Measurements from ENCODE around the gene USP47.

USP47 gene, protein sequence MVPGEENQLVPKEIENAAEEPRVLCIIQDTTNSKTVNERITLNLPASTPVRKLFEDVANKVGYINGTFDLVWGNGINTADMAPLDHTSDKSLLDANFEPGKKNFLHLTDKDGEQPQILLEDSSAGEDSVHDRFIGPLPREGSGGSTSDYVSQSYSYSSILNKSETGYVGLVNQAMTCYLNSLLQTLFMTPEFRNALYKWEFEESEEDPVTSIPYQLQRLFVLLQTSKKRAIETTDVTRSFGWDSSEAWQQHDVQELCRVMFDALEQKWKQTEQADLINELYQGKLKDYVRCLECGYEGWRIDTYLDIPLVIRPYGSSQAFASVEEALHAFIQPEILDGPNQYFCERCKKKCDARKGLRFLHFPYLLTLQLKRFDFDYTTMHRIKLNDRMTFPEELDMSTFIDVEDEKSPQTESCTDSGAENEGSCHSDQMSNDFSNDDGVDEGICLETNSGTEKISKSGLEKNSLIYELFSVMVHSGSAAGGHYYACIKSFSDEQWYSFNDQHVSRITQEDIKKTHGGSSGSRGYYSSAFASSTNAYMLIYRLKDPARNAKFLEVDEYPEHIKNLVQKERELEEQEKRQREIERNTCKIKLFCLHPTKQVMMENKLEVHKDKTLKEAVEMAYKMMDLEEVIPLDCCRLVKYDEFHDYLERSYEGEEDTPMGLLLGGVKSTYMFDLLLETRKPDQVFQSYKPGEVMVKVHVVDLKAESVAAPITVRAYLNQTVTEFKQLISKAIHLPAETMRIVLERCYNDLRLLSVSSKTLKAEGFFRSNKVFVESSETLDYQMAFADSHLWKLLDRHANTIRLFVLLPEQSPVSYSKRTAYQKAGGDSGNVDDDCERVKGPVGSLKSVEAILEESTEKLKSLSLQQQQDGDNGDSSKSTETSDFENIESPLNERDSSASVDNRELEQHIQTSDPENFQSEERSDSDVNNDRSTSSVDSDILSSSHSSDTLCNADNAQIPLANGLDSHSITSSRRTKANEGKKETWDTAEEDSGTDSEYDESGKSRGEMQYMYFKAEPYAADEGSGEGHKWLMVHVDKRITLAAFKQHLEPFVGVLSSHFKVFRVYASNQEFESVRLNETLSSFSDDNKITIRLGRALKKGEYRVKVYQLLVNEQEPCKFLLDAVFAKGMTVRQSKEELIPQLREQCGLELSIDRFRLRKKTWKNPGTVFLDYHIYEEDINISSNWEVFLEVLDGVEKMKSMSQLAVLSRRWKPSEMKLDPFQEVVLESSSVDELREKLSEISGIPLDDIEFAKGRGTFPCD (N-terminal part only)

DNA sequence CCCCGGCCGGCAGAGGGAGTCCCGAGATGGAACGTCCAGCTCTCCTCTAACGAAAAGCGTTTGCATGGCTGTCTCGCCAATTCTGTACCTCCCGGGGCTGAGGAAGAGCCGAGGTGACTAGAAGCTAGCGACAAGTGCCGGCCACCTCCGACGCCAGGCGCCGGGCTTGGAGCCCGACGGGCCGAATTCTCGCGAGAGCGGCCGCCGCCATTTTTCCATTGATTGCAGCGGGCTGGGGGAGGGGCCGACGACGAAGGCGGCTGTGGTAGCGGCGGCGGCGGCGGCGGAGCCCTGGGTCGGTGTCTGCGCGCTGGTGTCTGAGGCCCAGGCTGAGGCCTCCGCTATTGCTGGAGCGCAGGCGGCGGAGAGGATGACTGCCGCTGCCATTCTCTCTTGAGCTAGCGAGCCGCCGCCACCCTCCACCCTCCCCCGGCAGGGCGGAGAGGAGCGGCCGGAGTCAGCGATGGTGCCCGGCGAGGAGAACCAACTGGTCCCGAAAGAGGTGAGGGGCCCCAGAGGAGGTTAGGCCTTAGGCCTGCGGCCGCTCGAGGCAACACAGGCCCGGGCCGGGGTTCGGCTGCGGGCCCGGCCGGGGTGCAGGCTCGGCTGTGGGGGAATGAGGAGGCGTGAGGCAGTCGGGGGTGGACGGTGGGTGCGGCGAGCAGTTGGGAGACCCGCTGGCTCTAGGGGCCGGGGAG is at the start of gene USP47:
TSS of gene USP47 (plus strand) at position 250 of the 698 bp plus-strand sequence. CDS start at position 464, 214 bp downstream.
- DNase-seq: peak; percentile 79 to 80

DNA sequence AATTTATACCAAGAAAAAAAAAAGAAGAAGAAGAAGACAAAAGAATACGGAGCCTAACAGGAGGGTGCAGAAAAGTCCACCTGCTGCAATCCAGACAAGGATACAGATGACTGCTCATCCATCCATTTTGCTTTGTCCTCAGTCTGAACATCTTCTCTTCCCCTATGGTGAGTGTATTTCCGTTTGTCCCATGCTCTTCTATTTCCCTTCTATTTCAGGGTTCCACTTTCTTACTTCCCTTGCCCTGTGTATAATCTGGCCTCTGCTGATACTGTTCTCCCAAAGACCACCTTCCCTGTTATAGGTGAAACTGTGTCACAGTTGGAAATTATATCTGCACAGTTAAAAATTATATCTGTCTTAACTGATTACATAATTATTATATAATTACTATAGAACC is 48.7 kb upstream of the USP47 start:
- no peak for DNase-seq

DNA sequence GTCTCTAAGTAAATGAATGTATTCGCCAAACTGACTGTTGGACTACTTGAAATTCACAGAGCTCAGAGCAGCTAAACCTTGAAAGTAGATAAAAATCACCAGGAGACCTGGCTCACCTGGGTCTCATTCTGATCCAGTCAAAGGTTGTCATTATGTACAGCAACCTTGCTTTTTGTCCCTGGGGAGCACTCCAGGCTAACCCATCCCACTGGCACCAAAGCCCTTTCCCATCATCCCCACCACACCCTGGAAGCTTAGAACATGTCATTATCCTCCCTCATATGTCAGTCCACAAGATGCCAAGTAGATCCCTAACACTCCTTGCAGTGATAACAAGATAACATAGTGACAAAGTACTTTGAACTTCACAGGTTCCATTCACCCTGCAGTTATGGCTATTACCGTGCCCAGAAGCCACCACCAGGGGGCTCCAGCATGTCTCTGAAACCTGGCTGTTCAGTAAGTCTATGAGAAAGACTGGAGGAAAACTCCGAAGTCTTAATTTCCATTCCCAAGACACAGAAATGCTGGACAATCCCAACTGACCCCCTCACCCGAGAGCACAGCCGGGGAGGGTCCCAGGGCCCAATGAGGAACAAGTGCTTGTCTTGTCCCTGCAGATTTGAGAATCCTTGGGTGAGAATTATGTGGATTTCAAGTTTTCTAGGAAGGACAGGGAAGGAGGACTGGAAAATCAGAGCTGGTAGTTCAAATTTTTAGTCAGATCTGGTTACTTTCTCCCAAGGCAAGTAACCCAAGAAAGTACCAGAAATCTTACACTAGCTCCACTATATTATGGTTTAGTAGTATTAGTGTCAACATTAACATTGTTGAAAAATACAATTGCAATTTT is 43.0 kb upstream of the USP47 start:
- peak; percentile 48 to 58 for DNase-seq

DNA sequence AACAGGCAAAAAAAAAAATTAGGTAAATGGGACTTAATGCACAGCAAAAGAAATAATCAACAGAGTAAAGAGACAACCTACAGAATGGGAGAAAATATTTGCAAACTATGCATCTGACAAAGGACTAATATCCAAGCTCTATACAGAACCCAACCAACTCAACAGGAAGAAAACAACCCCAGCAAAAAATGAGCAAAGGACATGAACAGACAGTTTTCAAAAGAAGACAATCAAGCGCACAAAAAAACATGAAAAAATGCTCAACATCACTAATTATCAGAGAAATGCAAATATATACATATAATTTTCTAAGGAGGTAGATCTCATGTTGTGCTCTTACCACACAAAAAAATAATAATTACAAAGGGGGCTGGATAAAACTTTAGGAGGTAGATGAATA is 36.5 kb upstream of the USP47 start:
- DNase-seq: no peak

DNA sequence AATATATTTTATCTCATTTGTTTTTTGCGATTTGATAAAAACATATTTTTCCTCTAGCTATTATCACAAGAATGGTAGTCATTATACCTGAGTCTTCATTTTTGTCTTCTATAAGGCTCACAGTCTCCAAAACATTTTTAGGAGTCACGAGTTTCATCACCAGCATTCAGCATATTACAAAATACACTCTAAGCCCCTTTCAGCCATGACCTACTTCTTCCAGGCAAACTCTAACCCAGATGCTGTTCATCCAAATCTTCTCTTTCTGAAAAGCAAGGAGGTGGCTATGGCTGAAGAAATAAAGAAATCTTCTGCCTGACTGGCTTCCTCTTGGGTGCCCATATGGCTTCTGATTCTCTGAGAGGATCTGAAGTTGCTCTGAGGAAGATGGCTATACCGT is 35.7 kb upstream of the USP47 start:
- no peak for DNase-seq

DNA sequence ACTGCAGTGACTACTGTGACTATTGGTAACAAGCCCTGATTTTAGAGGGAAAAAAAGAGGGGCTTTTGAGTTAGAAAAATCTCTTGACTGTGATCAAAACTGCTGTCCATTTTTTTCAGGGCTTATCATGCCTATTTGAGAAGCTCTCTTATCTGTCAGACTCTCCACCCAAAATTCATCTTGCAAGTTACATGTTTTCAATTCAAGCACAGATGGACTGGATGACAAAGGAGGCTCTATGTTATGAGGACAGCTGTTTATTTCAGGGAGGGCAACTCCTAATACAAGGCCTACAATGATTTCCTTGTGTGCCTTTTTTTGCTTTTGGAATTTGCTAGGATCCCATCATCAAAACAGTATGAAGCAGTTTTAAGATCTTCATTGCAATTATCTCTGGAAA is 35.2 kb upstream of the USP47 start:
- DNase-seq: no peak

DNA sequence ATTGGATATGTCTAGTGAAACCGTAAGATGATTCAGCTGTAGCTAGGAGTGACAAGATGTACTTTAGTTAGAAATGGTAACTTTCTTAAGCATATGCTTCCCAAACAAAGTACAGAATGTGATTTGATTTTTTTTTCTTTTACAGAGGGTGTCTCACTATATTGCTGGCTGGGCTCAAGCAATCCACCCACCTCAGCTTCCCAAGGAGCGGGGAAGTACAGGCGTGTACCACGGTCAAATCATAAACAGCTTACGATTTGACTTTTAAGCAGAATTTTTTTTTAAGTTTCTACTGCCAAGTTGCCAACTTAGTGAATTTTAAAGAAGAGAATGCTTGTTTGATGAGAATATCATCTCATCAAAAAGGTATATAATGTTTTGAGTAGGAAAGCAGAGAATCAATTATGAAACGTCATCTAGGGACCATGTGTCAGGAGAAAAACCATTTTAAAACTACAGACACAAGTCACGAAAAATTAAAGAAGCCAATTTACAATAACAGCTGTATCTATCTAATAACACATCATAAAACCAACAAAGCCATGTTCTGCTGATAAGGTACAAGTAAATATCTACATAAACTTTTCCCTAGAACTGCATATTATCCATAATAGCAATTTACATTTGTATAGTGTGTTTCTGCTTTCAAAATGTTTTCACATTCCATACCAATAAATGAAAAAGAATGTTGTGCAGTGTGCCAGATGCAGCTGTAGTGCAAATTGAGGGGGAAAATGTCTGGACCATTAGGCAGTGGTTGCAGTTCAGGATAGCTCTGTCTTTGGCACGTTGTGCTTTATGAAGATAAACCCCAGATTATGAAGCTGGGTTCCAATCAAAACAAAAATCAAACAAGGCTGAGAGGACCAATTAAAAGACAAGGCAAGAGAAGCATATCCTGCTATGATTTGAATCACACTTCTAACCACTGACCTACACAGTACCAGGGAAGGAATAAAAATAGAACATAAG is 33.7 kb upstream of the USP47 start:
- DNase-seq: no peak

DNA sequence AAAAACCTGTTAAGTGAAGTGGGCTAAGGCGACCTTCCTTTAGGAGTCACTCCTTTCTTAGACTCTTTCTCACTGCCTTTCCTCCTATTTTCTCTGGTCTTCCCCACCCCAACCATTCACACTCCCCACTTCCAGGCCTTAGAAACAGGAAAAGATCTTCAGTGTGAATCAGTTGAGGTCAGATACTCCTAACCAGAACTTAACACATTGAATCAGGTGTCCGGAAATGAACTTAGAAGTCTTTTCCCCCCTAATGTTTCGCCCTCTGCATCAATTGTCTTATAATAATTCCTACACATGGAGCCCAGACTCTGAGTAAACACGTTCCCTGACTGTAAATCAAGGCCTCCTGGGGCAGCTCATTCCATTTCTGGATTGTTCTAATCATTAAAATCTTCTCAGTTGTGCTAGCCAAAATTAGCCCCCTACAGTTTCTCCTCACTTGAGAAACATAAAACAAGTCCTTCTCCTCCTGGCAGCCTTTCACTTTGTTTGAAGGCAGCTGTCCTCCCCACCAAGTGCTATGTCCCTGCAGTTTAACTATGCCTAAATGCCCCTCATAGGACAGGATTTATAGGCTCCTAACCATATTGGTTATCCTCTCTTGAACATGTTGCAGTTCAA is 32.7 kb upstream of the USP47 start:
- DNase-seq: no peak

DNA sequence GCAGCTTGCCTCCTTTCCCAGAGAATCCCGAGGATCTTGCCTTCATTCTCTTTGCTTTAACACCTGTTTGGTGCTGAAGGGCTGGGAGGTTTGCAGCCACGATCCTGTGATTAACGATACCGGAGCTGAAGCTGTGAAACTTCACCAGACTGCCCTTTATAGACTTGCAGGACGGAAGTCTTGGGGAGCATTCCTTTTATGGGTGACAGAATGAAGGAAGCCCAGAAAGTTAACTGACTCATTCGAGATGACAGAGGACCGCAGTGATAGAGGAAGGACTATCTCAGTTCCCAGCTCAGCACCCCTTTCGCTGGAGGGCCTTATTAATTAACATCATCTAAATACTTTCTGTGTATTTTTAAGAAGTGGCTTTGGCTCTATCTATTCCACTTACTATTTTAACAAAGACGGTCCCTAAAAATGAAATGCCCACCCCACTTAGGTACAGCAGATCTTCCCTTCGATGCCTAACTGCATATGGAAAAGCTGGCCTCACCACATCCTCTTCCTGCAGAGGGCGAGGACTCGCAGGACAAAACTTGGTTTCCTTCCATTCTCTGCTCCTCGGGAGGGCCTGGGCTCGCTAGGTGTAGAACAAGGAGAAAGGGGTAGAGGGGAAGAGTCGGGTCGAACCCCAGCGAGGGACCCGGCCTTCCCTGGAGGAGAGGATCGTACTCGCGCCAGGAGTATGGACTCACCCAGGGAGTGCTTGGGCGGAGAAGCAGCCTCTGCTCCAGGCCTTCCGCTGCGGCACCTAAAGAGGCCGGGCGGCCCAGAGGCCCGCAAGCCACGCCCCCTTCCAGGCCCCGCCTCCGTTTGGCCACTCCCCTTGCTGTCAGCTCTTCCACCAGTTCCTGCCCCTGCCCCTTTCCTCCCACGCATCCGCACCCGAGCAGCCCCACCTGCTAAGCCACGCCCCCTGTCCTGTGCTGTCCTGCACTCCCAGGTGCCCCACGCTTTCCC is 30.7 kb upstream of the USP47 start:
- DNase-seq: peak; percentile 82 to 88

DNA sequence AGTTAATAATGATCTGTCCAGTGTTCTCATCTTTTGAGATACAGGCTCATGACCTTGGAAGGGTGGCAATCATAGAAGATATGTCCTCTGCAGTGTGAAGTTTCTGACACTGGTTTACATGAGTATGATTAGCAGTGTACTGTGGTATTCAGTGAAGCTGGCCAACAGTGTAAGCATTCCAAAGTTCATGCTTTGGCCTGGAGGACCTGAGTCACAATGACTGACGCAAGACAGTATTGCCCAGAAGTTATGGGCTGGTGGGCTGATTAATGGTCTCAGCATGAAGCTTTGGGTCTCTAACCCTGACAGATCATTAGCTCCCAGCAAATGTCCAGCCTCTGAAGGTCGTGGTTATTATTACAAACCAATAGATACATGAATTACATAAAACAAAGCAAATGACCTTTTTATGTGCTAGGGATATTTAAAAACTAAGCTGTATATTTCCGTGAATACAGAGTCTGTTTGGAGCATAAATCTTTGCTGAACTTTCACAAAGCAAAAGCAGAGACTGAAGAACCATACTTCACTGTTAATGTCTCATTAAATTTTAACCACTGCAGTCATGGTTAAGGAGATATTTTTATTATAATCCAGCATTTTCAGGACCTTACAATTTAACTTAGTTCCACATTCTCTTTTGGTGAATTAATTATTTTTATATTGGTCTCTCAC is 28.3 kb upstream of the USP47 start:
- DNase-seq: no peak

DNA sequence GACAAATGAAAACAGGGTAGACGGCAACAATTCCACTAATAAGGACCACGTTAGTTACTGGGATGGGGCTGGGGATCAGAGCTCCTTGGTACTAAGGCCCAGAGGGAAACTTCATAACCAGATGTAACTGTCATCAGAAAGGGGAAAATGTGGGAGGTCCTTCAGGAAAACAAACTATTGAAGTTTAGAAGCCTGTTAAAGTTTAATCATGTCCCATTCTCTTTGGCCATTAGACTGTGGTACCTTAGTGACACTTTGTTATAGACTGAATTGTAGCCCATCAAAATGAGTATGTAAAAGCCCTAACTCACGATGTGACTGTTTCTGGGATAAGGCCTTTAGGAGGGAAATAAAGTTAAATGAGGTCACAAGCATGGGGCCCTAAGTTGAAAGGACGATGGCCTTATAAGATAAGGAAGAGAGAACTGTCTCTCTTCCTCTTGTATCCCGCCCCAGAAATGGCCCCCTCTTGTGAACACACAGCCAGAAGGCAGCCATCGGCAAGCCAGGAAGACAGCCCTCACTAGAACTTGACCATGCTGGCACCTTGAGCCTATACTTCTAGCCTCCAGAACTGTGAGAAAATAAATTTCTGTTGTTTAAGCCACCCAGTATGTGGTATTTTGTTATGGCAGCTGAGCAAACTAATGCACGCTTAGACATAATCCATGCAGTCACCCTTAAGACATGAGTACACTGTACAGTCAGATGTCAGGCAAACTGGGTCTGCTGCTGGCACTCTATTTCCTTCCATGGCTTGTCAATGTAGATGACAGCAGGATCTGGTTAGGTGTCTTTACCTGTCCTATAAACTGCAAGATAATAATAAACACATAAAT is 26.9 kb upstream of the USP47 start:
- no peak for DNase-seq

DNA sequence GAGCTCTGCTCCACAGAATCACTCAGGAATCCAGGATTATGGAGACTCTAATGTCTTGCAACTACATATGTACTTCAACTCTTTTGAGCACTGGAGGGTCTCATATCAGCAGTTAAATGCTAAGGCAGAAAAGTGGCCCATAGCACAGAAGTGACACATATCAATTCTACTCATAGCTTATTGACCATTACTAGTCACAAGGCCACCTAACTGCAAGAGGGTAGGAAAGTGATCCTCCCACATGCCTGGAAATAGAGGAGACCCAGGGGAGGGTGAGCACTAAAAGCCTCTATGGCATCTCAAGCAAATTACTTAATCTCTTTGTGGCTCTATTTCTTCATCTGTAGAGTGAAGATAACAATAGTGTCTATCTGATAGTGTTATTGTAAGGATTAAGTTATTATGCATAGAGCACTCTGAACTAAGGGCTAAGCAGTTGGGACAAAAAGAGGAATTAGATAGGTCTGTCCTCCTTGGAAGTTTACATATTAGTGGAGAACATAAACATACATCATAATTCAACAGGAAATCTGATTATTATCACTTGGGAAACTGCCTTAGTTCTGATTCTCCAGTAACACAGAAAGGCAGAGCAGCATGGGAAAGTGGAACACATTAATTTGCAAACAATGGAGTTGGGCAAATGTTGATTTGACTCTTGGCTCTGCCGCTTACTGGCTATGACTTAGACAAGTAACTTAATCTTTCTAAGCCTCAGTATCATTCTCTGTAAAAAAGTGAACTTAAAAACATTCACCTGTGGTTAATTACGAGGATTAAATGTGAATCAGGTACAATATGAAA is 25.1 kb upstream of the USP47 start:
- DNase-seq: no peak

DNA sequence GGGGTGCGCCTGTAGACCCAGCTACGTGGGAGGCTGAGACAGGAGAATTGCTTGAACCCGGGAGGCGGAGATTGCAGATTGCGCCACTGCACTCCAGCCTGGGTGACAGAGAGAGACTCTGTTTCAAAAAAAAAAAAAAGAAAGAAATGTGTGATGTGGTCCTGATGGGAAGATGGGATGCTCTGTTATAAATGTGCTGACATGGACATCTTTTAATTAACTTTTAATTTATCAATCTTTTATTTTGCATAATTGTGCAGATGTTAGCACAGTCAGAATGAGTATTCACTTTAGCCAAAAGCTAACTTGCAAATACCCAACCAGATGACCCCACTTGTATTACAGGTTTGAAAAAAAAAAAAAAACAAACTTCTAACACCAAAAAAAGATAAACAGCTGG is 23.8 kb upstream of the USP47 start:
- no peak for DNase-seq

DNA sequence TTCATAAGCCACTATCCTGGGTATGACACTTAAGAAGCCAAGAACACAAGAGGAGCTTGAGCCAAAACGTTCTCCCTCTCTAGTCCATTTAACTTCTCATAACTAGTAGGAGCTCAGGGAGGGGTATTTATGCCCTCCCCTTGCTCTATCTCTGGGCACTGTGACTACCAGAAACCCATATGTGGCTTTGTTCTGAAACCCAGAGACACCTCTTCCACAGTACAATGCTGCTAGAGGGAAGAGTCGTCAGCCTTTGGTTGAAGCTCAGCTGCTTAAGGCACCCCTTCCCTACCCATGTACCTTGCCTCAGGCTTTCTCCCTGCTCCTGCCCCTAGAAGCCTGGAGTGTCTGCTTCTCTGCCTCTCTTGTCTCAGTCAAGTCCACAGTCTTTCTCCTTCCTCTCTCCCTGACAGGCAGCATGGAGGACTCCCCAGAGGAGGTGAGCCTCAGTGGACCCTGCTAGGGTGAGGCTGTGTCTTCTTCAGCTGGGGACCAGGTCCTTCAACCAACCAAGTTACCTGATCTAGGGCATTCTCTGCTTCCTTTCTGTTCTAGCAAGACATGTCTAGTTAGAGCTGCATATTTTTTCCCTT is 23.1 kb upstream of the USP47 start:
- DNase-seq: no peak

DNA sequence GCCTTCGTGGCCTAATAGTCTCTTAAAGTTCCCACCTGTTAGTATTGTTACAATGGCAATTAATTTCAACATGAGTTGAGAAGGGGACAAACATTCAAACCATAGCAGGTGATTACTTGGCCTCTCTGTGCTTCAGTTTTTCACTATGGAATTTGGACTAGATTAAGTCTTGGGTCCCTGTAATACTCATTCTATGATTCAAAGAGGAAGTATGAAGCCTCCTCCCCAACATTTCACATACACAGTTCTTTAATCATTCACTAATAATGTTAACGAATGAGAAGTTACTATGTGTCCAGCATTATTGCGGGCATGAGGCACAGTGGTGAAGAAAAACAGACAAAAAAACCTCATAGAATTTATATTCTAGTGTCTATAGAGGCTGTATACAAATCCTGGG is 19.9 kb upstream of the USP47 start:
- no peak for DNase-seq

DNA sequence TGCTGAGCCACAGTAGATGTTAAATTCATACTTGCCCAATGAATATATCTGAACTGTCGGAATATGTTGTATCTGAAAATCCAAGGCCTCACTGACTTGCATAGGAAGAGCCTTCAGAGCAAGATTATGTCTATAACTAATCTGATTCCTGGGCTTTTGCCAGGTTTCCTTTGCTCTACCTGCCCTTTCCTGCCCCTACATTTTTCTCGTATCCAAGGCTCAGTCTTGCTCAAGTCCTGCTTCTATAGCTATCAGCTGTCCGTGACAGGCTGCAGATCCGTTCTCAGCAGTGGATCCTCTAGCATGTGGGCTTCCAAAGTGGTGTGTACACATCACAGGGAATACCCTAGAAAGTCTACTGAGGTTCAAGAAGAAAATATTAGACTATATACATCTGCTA is 18.8 kb upstream of the USP47 start:
- no peak for DNase-seq
